Mucosa of stomach (tissue), 1 donor: ENCODE measurements around the gene HAUS3.
"Not testable (repeated sequence)": the region's sequence is repeated elsewhere in the genome, so short reads cannot be mapped to it uniquely, and the experiment has no call there.

Experiments used
- H3K27me3 ChIP-seq: one replicate; pipeline ENCODE4 v1.7.0; 2013; ENCODE audit warnings: mild to moderate bottlenecking, low read length; ENCODE audit not compliant: control insufficient read depth, insufficient read depth
- H3K36me3 ChIP-seq: one replicate; pipeline ENCODE4 v1.7.0; 2013; ENCODE audit warnings: low read length; ENCODE audit not compliant: control insufficient read depth, insufficient read depth
- H3K4me1 ChIP-seq: one replicate; pipeline ENCODE4 v1.7.0; 2013; ENCODE audit warnings: mild to moderate bottlenecking, low read length; ENCODE audit not compliant: control insufficient read depth, insufficient read depth
- H3K4me3 ChIP-seq: one replicate; pipeline ENCODE4 v1.7.0; 2013; ENCODE audit warnings: low read length
- H3K9ac ChIP-seq: one replicate; pipeline ENCODE4 v1.7.0; 2013; ENCODE audit warnings: mild to moderate bottlenecking, low read length, moderate library complexity
- H3K9me3 ChIP-seq: one replicate; pipeline ENCODE4 v1.7.0; 2013; ENCODE audit warnings: mild to moderate bottlenecking, low read length, moderate library complexity; ENCODE audit not compliant: control insufficient read depth
- donor health status: Pancreatic carcinoma.

HAUS3 gene

DNA sequence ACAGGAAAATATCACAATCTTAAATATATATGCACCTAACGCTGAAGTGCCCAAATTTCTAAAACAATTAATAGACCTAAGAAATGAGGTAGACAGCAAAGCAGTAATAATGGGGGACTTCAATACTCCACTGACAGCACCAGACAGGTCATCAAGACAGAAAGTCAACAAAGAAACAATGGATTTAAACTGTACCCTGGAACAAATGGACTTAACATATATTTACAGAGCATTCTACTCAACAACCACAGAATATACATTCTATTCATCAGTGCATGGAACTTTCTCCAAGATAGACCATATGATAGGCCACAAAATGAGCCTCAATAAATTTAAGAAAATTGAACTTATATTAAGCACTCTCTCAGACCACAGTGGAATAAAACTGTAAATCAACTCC lies 39.1 kb downstream of the HAUS3 start:
- H3K4me1 ChIP-seq, H3K9ac ChIP-seq, H3K4me3 ChIP-seq, H3K27me3 ChIP-seq, H3K36me3 ChIP-seq, H3K9me3 ChIP-seq: not testable (repeated sequence)

DNA sequence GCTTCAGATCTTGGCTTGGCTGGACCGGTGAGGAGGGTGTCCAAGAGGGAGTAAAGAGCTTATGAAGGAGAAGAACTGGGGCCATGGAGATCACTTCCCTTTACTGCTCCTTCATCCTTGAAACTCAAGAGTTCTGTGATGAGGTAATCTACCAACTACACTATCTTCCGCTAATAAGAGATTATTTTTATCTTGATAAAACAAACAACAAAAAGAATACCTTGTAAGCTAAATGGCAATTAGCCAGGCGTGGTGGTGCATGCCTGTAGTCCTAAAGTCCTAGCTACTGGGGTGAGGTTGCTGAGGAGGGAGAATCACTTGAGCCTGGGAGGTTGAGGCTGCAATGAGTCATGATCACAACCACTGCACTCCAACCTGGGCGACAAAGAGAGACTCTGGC lies 47.4 kb downstream of the HAUS3 start:
- Histone ChIP-seq H3K36me3 (no peaks in the 10 kb centered on the region), H3K27me3 (no peaks in the 10 kb centered on the region), H3K4me1 (no peaks in the 10 kb centered on the region), H3K4me3 (no peak overlapping the region), H3K9me3 (no peaks in the 10 kb centered on the region), H3K9ac (no peak overlapping the region)

DNA sequence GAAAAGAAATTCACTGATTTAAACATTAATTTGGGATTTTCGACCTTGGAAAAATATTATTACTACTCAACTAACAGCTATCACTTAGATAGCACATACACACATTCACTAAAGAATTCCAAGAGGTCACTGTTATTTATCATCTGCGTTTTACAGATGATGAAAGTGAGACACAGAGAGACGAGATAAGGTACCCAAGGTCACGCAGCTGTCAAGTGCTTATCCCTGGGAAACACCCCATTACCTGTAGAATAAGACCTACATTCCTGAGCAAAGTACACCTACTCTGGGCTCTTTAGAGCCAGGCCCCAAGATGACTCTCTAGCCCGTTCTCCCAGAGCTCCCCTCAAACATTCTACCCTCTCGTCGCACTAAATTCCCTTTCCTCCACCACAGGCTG lies 48.6 kb downstream of the HAUS3 start:
- H3K4me3 ChIP-seq: no peak overlapping the region
- no peaks in the 10 kb centered on the region for H3K4me1 ChIP-seq
- no peak overlapping the region for H3K9ac ChIP-seq
- no peaks in the 10 kb centered on the region for H3K27me3 ChIP-seq
- H3K9me3 ChIP-seq: no peaks in the 10 kb centered on the region
- H3K36me3 ChIP-seq: no peaks in the 10 kb centered on the region

DNA sequence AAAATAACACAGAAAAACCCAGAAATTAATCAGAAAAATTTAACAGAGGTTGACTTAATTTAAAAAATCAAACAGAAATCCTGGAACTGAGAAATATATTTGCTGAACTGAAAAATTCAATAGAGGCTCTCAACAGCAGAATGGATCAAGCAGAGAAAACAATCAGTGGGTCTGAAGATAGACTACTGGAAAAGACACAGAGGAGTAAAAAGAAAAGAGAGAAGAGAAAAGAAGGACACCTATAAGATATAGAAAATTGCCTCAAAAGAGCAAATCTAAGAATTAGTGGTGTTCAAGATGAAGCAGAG lies 55.1 kb downstream of the HAUS3 start:
- H3K9me3 ChIP-seq: no peaks in the 10 kb centered on the region
- no peaks in the 10 kb centered on the region for H3K36me3 ChIP-seq
- H3K9ac ChIP-seq: no peak overlapping the region
- no peaks in the 10 kb centered on the region for H3K4me1 ChIP-seq
- H3K4me3 ChIP-seq: no peak overlapping the region
- H3K27me3 ChIP-seq: no peaks in the 10 kb centered on the region

DNA sequence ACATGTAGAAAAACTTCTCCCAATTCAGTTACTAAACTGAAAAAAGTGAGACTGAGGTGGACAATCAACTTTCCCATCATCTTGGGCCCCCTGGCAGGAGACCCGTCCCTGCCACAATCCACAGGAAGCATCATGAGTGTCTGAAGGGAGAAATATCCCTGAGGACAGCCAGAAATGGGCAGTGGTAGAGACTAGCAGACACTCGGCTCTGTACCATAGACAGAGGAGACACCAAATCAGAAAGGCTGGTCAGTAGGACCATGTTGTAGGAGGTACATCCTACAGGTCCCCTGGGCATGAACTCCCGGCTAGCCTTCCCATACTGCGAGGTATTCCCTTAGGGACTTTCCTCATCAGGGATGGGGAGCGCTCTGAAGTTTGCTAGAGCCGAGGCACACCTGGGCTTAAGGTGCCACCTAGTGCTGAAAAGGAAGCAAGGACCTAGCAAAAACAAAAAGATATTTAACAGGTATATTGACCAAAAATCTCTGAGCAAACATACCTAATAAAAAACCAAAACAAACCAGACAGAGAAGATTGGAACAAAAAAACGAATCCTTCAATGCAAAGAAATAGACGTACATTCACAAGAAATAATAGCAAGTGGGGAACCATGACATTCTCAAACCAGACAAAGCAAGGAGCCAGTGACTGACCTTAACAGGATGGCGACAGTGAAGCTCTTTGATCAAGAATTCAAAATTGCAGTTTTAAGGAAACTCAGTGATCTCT lies 55.6 kb downstream of the HAUS3 start:
- no peaks in the 10 kb centered on the region for H3K36me3 ChIP-seq
- no peak overlapping the region for H3K4me3 ChIP-seq
- no peaks in the 10 kb centered on the region for H3K9me3 ChIP-seq
- no peaks in the 10 kb centered on the region for H3K27me3 ChIP-seq
- no peaks in the 10 kb centered on the region for H3K4me1 ChIP-seq
- H3K9ac ChIP-seq: no peak overlapping the region

DNA sequence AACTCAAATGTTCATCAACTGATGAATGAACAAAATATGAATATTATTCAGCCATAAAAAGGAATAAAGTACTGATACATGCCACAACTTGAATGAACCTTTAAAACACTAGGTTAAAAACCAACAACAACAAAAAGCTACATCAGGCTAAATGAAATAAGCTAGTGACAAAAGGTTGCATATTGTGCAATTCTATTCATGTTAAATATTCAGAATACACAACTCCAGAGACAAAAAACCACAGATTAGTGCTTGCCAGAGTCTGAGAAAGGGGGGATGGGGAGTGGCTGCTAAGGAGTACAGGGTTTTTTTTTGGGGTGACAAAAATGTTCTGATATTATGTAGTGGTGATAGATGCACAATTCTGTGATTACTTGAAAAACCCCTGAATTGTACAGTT lies 58.5 kb downstream of the HAUS3 start:
- Histone ChIP-seq H3K36me3 (no peaks in the 10 kb centered on the region), H3K4me3 (no peak overlapping the region), H3K9ac (no peak overlapping the region), H3K9me3 (no peaks in the 10 kb centered on the region), H3K4me1 (no peaks in the 10 kb centered on the region), H3K27me3 (no peaks in the 10 kb centered on the region)

DNA sequence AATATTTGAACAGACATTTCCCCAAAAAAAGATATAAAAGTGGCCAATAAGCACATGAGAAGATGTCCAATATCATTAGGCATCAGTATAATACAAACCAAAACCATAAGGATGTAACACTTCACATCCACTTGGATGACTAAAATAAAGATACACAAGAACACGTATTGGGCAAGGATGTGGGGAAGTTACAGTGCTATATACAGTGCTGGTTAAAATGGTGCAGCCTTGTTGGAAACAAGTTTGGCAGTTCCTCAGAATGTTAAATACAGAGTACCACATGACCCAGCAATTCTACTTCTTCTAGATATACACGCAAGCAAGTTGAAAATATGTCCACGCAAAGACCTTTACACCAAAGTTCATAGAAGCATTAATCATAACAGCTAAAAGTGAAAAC lies 58.9 kb downstream of the HAUS3 start:
- H3K4me3 ChIP-seq: no peak overlapping the region
- no peaks in the 10 kb centered on the region for H3K36me3 ChIP-seq
- no peaks in the 10 kb centered on the region for H3K27me3 ChIP-seq
- no peak overlapping the region for H3K9ac ChIP-seq
- H3K9me3 ChIP-seq: no peaks in the 10 kb centered on the region
- H3K4me1 ChIP-seq: no peaks in the 10 kb centered on the region

DNA sequence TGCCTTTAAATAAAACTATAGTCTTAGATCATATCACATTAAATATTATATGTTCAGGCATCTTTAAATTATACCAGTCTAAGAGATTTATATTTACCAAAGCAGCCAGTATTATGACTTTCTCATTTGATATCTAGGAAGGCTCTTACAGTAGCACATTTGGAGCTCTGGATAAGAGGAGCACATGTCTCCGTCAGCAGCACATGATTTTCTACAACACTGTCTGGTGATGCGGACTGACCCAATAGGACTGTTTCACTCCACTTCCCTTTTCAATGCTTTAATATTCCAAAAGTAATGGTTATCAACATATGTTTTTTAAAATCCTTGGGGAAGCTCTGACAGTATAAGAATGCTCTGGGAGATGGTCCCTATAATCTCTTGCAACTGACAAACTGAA lies 61.5 kb downstream of the HAUS3 start:
- no peaks in the 10 kb centered on the region for H3K27me3 ChIP-seq
- no peak overlapping the region for H3K9ac ChIP-seq
- no peak overlapping the region for H3K4me3 ChIP-seq
- no peaks in the 10 kb centered on the region for H3K4me1 ChIP-seq
- no peaks in the 10 kb centered on the region for H3K36me3 ChIP-seq
- no peaks in the 10 kb centered on the region for H3K9me3 ChIP-seq

DNA sequence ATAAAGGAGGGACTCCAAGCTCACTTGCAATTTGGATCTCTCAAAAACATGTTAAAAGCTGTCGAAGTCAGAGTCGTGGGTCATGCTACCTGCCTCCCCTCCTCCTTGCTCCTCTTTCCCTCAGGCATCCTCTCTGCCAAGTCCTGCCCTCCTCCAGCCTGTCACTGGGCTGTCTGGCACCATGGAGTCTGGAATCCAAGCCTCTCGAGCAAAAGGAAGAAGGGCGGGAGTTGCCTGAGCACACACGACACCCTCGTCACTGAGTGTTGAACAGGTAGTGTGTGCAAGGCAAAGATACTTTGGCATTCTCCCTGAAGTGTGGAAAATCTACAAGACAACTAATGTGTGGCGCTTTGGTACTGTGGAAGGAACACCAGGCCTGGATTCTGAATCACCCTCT lies 62.2 kb downstream of the HAUS3 start:
- H3K9me3 ChIP-seq: no peaks in the 10 kb centered on the region
- no peaks in the 10 kb centered on the region for H3K36me3 ChIP-seq
- H3K4me1 ChIP-seq: no peaks in the 10 kb centered on the region
- no peak overlapping the region for H3K9ac ChIP-seq
- no peaks in the 10 kb centered on the region for H3K27me3 ChIP-seq
- H3K4me3 ChIP-seq: no peak overlapping the region

DNA sequence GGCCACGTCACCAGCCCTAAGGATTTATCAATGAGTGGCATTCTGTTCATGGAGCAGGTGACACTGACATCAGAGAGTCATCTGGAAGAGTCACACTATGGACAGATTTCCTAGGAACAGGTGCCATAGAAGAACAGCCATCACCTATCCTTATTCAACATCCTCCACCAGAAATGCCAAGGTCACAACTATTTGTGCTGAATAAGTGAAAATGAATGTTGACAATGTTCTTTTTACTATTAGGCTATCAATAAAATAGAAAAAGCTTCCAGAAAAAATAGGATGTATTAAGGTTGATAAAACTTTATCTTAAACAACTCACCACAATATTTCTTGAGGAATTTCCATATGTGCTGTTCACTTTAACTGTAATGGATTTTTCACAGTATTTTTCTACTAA lies 62.9 kb downstream of the HAUS3 start:
- H3K4me1 ChIP-seq: no peaks in the 10 kb centered on the region

More for the DNA sequence above, 62.9 kb downstream of the HAUS3 start:
- Histone ChIP-seq H3K9me3 (no peaks in the 10 kb centered on the region), H3K27me3 (no peaks in the 10 kb centered on the region), H3K36me3 (no peaks in the 10 kb centered on the region), H3K4me3 (no peak overlapping the region), H3K9ac (no peak overlapping the region)
